HEK293T (cell line): ENCODE data around the gene GPR143.

Source experiments
- FOXM1 ChIP-seq: fragments of 450-650 bp; IDR thresholded peaks from 2 replicates; pipeline ENCODE4 v1.6.1; 2017; ENCODE audit warnings: mild to moderate bottlenecking, borderline replicate concordance
- PKNOX1 ChIP-seq: fragments of 450-650 bp; IDR thresholded peaks from 2 replicates; pipeline ENCODE4 v1.6.1; 2016

GRCh38 chrX:9786798-9787635, 21.4 kb upstream of the GPR143 start:
- no peak for TF ChIP-seq PKNOX1
- no peak for TF ChIP-seq FOXM1
